Measurements from ENCODE around the gene RTN4IP1.

DNA sequence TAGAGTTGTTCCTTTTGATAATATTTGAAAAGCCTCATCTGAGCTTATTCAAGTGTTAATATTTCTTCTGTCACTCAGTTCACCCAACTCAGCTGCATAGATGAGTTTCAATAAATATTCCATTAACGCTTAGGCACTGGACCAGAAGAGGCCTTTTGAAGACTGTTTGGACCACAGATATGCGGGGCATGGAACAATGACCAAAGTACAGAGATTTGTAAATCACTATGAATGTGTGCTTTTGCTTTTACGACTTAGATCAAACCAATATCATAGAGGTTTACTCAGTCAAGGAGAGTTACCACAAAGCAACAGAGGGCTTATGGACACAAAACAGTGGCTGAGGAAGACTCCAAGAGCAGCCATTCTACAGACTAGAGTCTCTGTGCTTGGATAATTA, 99.9 kb downstream of the RTN4IP1 start:
- TF ChIP-seq, protein P1, sequence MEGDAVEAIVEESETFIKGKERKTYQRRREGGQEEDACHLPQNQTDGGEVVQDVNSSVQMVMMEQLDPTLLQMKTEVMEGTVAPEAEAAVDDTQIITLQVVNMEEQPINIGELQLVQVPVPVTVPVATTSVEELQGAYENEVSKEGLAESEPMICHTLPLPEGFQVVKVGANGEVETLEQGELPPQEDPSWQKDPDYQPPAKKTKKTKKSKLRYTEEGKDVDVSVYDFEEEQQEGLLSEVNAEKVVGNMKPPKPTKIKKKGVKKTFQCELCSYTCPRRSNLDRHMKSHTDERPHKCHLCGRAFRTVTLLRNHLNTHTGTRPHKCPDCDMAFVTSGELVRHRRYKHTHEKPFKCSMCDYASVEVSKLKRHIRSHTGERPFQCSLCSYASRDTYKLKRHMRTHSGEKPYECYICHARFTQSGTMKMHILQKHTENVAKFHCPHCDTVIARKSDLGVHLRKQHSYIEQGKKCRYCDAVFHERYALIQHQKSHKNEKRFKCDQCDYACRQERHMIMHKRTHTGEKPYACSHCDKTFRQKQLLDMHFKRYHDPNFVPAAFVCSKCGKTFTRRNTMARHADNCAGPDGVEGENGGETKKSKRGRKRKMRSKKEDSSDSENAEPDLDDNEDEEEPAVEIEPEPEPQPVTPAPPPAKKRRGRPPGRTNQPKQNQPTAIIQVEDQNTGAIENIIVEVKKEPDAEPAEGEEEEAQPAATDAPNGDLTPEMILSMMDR (conservative IDR thresholded peaks at IDR 0.05; ENCODE audit: low read length): no peak
- no peak for TF ChIP-seq EZH2phosphoT487 (IDR thresholded peaks at IDR 0.05; ENCODE audit: borderline replicate concordance)
